Neural cell (in vitro differentiated cells): Measurements from ENCODE around the gene EDDM13.

ENCODE experiments used
- POLR2AphosphoS5 ChIP-seq: IDR thresholded peaks from 2 replicates; pipeline ENCODE4 v1.6.1; 2012
- TF ChIP-seq, protein P1 (sequence below): fragments of 450-650 bp; IDR thresholded peaks from 2 replicates; pipeline ENCODE4 v1.5.1; 2014; ENCODE audit warnings: antibody characterized with exemption, mild to moderate bottlenecking, moderate library complexity; ENCODE audit not compliant: poor library complexity, severe bottlenecking

DNA sequence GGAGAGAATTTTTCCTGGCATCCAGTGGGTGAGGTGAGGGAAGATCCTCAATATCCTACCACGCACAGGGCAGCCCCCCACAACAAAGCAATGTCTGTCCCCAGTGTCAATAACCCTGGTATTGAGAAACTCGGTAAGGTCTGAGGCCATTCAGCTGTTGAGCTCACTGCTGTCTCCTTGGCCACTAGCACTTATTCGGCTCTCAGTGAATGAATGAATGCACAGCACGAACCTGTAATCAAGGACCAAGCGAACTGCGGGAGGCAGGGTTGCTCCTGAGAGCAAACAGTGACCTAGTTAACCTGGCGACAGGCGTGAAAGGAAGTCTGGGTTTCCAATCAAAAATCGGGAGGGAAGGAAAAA lies 41.5 kb downstream of the EDDM13 start:
- TF ChIP-seq, protein P1, sequence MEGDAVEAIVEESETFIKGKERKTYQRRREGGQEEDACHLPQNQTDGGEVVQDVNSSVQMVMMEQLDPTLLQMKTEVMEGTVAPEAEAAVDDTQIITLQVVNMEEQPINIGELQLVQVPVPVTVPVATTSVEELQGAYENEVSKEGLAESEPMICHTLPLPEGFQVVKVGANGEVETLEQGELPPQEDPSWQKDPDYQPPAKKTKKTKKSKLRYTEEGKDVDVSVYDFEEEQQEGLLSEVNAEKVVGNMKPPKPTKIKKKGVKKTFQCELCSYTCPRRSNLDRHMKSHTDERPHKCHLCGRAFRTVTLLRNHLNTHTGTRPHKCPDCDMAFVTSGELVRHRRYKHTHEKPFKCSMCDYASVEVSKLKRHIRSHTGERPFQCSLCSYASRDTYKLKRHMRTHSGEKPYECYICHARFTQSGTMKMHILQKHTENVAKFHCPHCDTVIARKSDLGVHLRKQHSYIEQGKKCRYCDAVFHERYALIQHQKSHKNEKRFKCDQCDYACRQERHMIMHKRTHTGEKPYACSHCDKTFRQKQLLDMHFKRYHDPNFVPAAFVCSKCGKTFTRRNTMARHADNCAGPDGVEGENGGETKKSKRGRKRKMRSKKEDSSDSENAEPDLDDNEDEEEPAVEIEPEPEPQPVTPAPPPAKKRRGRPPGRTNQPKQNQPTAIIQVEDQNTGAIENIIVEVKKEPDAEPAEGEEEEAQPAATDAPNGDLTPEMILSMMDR: no peak
- peak; percentile 30 for TF ChIP-seq POLR2AphosphoS5
